Measurements from ENCODE around the gene KDM4B.

The KDM4B gene

GRCh38 chr19:5121266-5122120 is 152.6 kb downstream of the KDM4B start:
- no peak for DNase-seq (ENCODE audit: low read depth in 2 of 2)

GRCh38 chr19:5122121-5122400 is 153.1 kb downstream of the KDM4B start:
- DNase-seq (ENCODE audit: low read depth in 2 of 2): no peak

- no peak for DNase-seq (ENCODE audit: low read depth in 2 of 2)
Observed at GRCh38 chr19:5122671-5123409, 153.9 kb downstream of the KDM4B start.

- no peak for DNase-seq (ENCODE audit: low read depth in 2 of 2)
Observed at GRCh38 chr19:5123646-5124045, 154.7 kb downstream of the KDM4B start.

GRCh38 chr19:5124111-5124855 is 155.4 kb downstream of the KDM4B start:
- DNase-seq (ENCODE audit: low read depth in 2 of 2): no peak

GRCh38 chr19:5125376-5125775 is 156.5 kb downstream of the KDM4B start:
- DNase-seq (ENCODE audit: low read depth in 2 of 2): no peak

GRCh38 chr19:5125797-5126497 is 157.0 kb downstream of the KDM4B start:
- DNase-seq (ENCODE audit: low read depth in 2 of 2): no peak

- no peak for DNase-seq (ENCODE audit: low read depth in 2 of 2)
Observed at GRCh38 chr19:5126498-5127223, 157.7 kb downstream of the KDM4B start.

- no peak for DNase-seq (ENCODE audit: low read depth in 2 of 2)
Observed at GRCh38 chr19:5127717-5128116, 158.8 kb downstream of the KDM4B start.

- DNase-seq (ENCODE audit: low read depth in 2 of 2): no peak
Observed at GRCh38 chr19:5128251-5128935, 159.5 kb downstream of the KDM4B start.

- DNase-seq (ENCODE audit: low read depth in 2 of 2): no peak
Observed at GRCh38 chr19:5128936-5129389, 160.1 kb downstream of the KDM4B start.

GRCh38 chr19:5129691-5130090 is 160.8 kb downstream of the KDM4B start:
- no peak for DNase-seq (ENCODE audit: low read depth in 2 of 2)

GRCh38 chr19:5130371-5131030 is 161.6 kb downstream of the KDM4B start:
- no peak for DNase-seq (ENCODE audit: low read depth in 2 of 2)

GRCh38 chr19:5131031-5131505 is 162.2 kb downstream of the KDM4B start:
- DNase-seq (ENCODE audit: low read depth in 2 of 2): no peak

GRCh38 chr19:5131506-5132205 is 162.7 kb downstream of the KDM4B start:
- no peak for DNase-seq (ENCODE audit: low read depth in 2 of 2)

- DNase-seq (ENCODE audit: low read depth in 2 of 2): no peak
Observed at GRCh38 chr19:5132206-5132560, 163.3 kb downstream of the KDM4B start.

- no peak for DNase-seq (ENCODE audit: low read depth in 2 of 2)
Observed at GRCh38 chr19:5132698-5133651, 164.1 kb downstream of the KDM4B start.

GRCh38 chr19:5133986-5134595 is 165.2 kb downstream of the KDM4B start:
- no peak for DNase-seq (ENCODE audit: low read depth in 2 of 2)
